K562 (cell line): Measurements from ENCODE around the gene DSCAM. TPM values are rescaled to one million over a fixed set of nuclear protein-coding genes. Genes with fewer than 3 reads are reported as not detected.

Source experiments
- ATAC-seq: fragments of 200-7000 bp; cut with Tn5 transposase; 3 replicates; pipeline ENCODE4 v1.9.1; 2020; ENCODE audit warnings: moderate library complexity
- BruUV-seq: library from RNA; stranded (reverse); fragments of 400-500 nt; replicated peaks from 2 replicates; lab custom pipeline; 2021; lab: Mats Ljungman, UMichigan
- CTCF ChIA-PET: fragments of 300-600 bp; formaldehyde crosslinking; extraction: SDS; loops from one replicate; lab custom pipeline; 2021; ENCODE audit warnings: low intra/inter-chr PET ratio; lab: Yijun Ruan, JAX
- POLR2A ChIA-PET: fragments of 300-600, 350-650 bp; sonication (Branson Sonifier 250); formaldehyde crosslinking; extraction: SDS; loops from one replicate; lab custom pipeline; 2021; ENCODE audit warnings: antibody characterized with exemption, inconsistent platforms; lab: Yijun Ruan, JAX
- DNase-seq, 4 experiments: peaks; one replicate each; pipeline versions ENCODE4 v3.0.0 to v3.0.0-alpha.2; 2011 to 2018; ENCODE audit warnings: low spot score in 3 of 4, mixed read lengths in 3 of 4; ENCODE audit errors: extremely low read depth in 1 of 4
- FAIRE-seq: peaks from 2 replicates; lab custom pipeline; 2011; peaks lifted over from hg19 to GRCh38; lab: Jason Lieb, UNC
- H2AFZ ChIP-seq: 2 replicates; pipeline ENCODE4 v1.6.0; 2011; ENCODE audit warnings: low read depth, low read length, control low read depth, inconsistent platforms
- H3K27ac ChIP-seq: fragments of 200-600 bp; 3 replicates; pipeline ENCODE4 v1.8.0; 2011; ENCODE audit warnings: low read depth, mild to moderate bottlenecking, control low read depth, inconsistent platforms, low read length, moderate library complexity, mixed read lengths; ENCODE audit errors: extremely low read depth
- H3K27me3 ChIP-seq, 2 experiments: fragments of 300-600 bp in 1 of 2; 2 replicates in 1 of 2; 3 replicates in 1 of 2; pipeline versions ENCODE4 v1.6.0 to v1.8.0; 2011; ENCODE audit warnings: inconsistent platforms in 2 of 2, low read length in 2 of 2, mild to moderate bottlenecking in 1 of 2, mixed read lengths in 1 of 2, moderate library complexity in 1 of 2; ENCODE audit not compliant: control insufficient read depth in 2 of 2, insufficient read depth in 2 of 2
- H3K36me3 ChIP-seq: fragments of 300-600 bp; 3 replicates; pipeline ENCODE4 v1.8.0; 2011; ENCODE audit warnings: mild to moderate bottlenecking, low read length, inconsistent platforms; ENCODE audit not compliant: control insufficient read depth, insufficient read depth
- H3K4me1 ChIP-seq, 2 experiments: fragments of 200-600 bp in 1 of 2; replicated peaks in 1 of 2; 2 replicates in 1 of 2; 3 replicates in 1 of 2; pipeline versions ENCODE4 v1.5.1 to v1.8.0; 2011; ENCODE audit warnings: inconsistent platforms in 2 of 2, low read length in 2 of 2, mild to moderate bottlenecking in 1 of 2, mixed read lengths in 1 of 2, moderate library complexity in 1 of 2; ENCODE audit not compliant: control insufficient read depth in 2 of 2, insufficient read depth in 2 of 2
- H3K4me2 ChIP-seq: 2 replicates; pipeline ENCODE4 v1.6.1; 2011; ENCODE audit warnings: low read length, control low read depth, inconsistent platforms, mixed read lengths; ENCODE audit not compliant: insufficient read depth
- H3K4me3 ChIP-seq: fragments of 200-600 bp; sonication (generic), shearing (Covaris generic); 2 replicates; pipeline ENCODE4 v1.5.1; 2016; ENCODE audit warnings: control low read depth, inconsistent platforms
- H3K79me2 ChIP-seq: fragments of 200-600 bp; 3 replicates; pipeline ENCODE4 v1.8.0; 2011; ENCODE audit warnings: low read length, inconsistent platforms; ENCODE audit not compliant: control insufficient read depth, insufficient read depth
- H3K9ac ChIP-seq, 2 experiments: 2 replicates each; pipeline versions ENCODE4 v1.6.0 to v1.6.1; 2011; ENCODE audit warnings: low read depth in 2 of 2, low read length in 2 of 2, control low read depth in 1 of 2, inconsistent platforms in 1 of 2, mild to moderate bottlenecking in 1 of 2, mixed read lengths in 1 of 2; ENCODE audit not compliant: insufficient read depth in 1 of 2
- H3K9me1 ChIP-seq: one replicate; pipeline ENCODE4 v1.6.0; 2011; ENCODE audit warnings: inconsistent platforms, mild to moderate bottlenecking, low read length, moderate library complexity; ENCODE audit not compliant: control insufficient read depth, insufficient read depth
- H3K9me3 ChIP-seq: replicated peaks from 2 replicates; pipeline ENCODE4 v1.5.1; 2011; ENCODE audit warnings: low read depth, low read length, inconsistent platforms; ENCODE audit not compliant: control insufficient read depth, insufficient read depth
- H4K20me1 ChIP-seq: replicated peaks from 2 replicates; pipeline ENCODE4 v1.6.1; 2011; ENCODE audit warnings: low read length, inconsistent platforms, mixed read lengths; ENCODE audit not compliant: control insufficient read depth, insufficient read depth
- ETS2 ChIP-seq: IDR thresholded peaks from 2 replicates; pipeline ENCODE4 v1.6.1; 2016; ENCODE audit warnings: borderline replicate concordance, missing genetic modification characterization, mild to moderate bottlenecking, moderate library complexity, missing compliant biosample characterization; ENCODE audit not compliant: poor library complexity, severe bottlenecking
- L3MBTL2 ChIP-seq: fragments of 450-650 bp; IDR thresholded peaks from 2 replicates; pipeline ENCODE4 v1.6.1; 2016; ENCODE audit warnings: mild to moderate bottlenecking, moderate library complexity
- NR2C1 ChIP-seq, 2 experiments: fragments of 450-650 bp; IDR thresholded peaks; 2 replicates each; pipeline ENCODE4 v1.6.1; 2017; ENCODE audit warnings: mild to moderate bottlenecking in 2 of 2, antibody characterized with exemption in 1 of 2, inconsistent platforms in 1 of 2, missing compliant biosample characterization in 1 of 2, missing genetic modification characterization in 1 of 2
- SP2 ChIP-seq: IDR thresholded peaks from 2 replicates; pipeline ENCODE4 v1.6.1; 2011; ENCODE audit warnings: mild to moderate bottlenecking, low read depth, low read length, moderate library complexity; ENCODE audit not compliant: poor library complexity, severe bottlenecking; ENCODE audit errors: extremely low read depth
- XRCC3 ChIP-seq: fragments of 450-650 bp; IDR thresholded peaks from 2 replicates; pipeline ENCODE4 v1.6.1; 2017; ENCODE audit warnings: mild to moderate bottlenecking, moderate library complexity
- ZBTB34 ChIP-seq: fragments of 250-450 bp; sonication (Bioruptor Pico); IDR thresholded peaks from 2 replicates; pipeline ENCODE4 v1.8.0; 2021; ENCODE audit warnings: mild to moderate bottlenecking, moderate library complexity
- ZBTB7A ChIP-seq: IDR thresholded peaks from 2 replicates; pipeline ENCODE4 v1.6.1; 2011; ENCODE audit warnings: low read depth, mild to moderate bottlenecking, low read length, moderate library complexity, borderline replicate concordance; ENCODE audit not compliant: control insufficient read depth
- ZKSCAN1 ChIP-seq: fragments of 150-350 bp; IDR thresholded peaks from 2 replicates; pipeline ENCODE4 v1.6.1; 2016; ENCODE audit warnings: low read depth, low read length
- ZNF57 ChIP-seq: fragments of 450-650 bp; formaldehyde crosslinking; IDR thresholded peaks from 2 replicates; pipeline ENCODE4 v1.4.0; 2020; ENCODE audit warnings: mild to moderate bottlenecking, moderate library complexity
- ZNF644 ChIP-seq: fragments of 200-800 bp; sonication (Bioruptor generic); IDR thresholded peaks from 2 replicates; pipeline ENCODE4 v1.6.1; 2016; ENCODE audit warnings: low read depth, missing genetic modification characterization, missing compliant biosample characterization
- WGBS: fragments of 100-300 bp; shearing (Covaris generic); methylation state at CpG from one replicate; pipeline ENCODE4 v1.1.6; 2016; ENCODE audit warnings: low coverage, mixed read lengths; ENCODE audit not compliant: insufficient coverage; ENCODE audit errors: missing lambda C conversion rate; 5-methylcytosine and 5-hydroxymethylcytosine counted together
- in situ Hi-C: fragments of 300-500 bp; cut with MboI; formaldehyde crosslinking; loops from 4 replicates; pipeline ENCODE4 v1.15.0; 2018; ENCODE audit warnings: inconsistent platforms, mixed read lengths
- intact Hi-C: fragments of 100-400 bp; cut with micrococcal nuclease; formaldehyde crosslinking; loops from 2 replicates; pipeline ENCODE4 v1.14.2; 2022
- polyA plus RNA-seq, 8 experiments: library from polyadenylated mRNA; depleted of rRNA in 4 of 8; stranded (reverse) in 5 of 8; unstranded in 3 of 8; fragments of >200 nt; fragmentation: Nextera tagmentation in 2 of 8; fragmentation: Illumina TruSeq in 1 of 8; extraction: Ambion mirVana in 2 of 8; extraction: Trizol in 1 of 8; gene quantifications; 2 replicates each; pipeline versions ENCODE4 v1.2.1 to v1.2.3, GENCODE V29; 2011 to 2014; ENCODE audit warnings: inconsistent platforms in 1 of 8, missing spikeins in 1 of 8
- total RNA-seq, 7 experiments: library from RNA; depleted of rRNA in 6 of 7; stranded (reverse); fragments of >200 nt in 6 of 7; fragmentation: Illumina TruSeq in 2 of 7; extraction: Trizol in 2 of 7; gene quantifications; 2 replicates each; pipeline versions ENCODE4 v1.2.1 to v1.2.3, GENCODE V29; 2011 to 2021; ENCODE audit warnings: low replicate concordance in 1 of 7

The DSCAM gene
- total and polyA plus RNA-seq, 9 of the 15 experiments (the other 6 are each of a cell fraction or from before 2014, with no cell fraction given): not detected

GRCh38 chr21:40187946-40188654 is 658.9 kb downstream of the DSCAM start:
- CTCF ChIA-PET: no interaction called here
- Histone ChIP-seq H3K4me3 (no peak overlapping the region), H3K4me2 (no peak overlapping the region), H3K79me2 (no peaks in the 10 kb centered on the region), H2AFZ (no peak overlapping the region), H3K9me1 (no peaks in the 10 kb centered on the region), H4K20me1 (no peaks in the 10 kb centered on the region), H3K9ac (no peak overlapping the region), H3K9me3 (no peaks in the 10 kb centered on the region; the same call in 1 of the 2 replicates), H3K27me3 (no peaks in the 10 kb centered on the region), H3K36me3 (no peaks in the 10 kb centered on the region), H3K27ac (no peak overlapping the region), H3K4me1 (no peaks in the 10 kb centered on the region)
- TF ChIP-seq ZBTB7A (no peak), SP2 (no peak), L3MBTL2 (no peak), ETS2 (tag) (no peak), XRCC3 (no peak), NR2C1 (IDR thresholded peaks at IDR 0.05) (no peak), NR2C1 (tag; IDR thresholded peaks at IDR 0.05) (no peak), ZNF644 (tag) (no peak), ZNF57 (CRISPR knock-in tag) (no peak), ZBTB34 (no peak), ZKSCAN1 (no peak)
- intact Hi-C loops: no loop called here
- BruUV-seq: no TSS peak
- FAIRE-seq (no peak), ATAC-seq (no peak), DNase-seq (no peak)
- POLR2A ChIA-PET: no interaction called here
- in situ Hi-C loops: no loop called here
- WGBS: 2% methylated on average over 9 of the region's 9 CpGs
